Fibroblast of villous mesenchyme (primary cell): ENCODE data around the gene YBX3. TPM values are rescaled to one million over a fixed set of nuclear protein-coding genes. Genes with fewer than 3 reads are reported as not detected.

Experiments used
- DNase-seq: peaks from one replicate; pipeline ENCODE4 v3.0.0-alpha.2; 2010; ENCODE audit warnings: low read depth
- H3K4me3 ChIP-seq: 2 replicates; pipeline ENCODE4 v1.5.1; 2011; ENCODE audit warnings: low read depth, mild to moderate bottlenecking, low read length
- CTCF ChIP-seq: IDR thresholded peaks from 2 replicates; pipeline ENCODE4 v1.5.1; 2012; ENCODE audit warnings: low read depth, mild to moderate bottlenecking, low read length; ENCODE audit not compliant: insufficient read depth
- total RNA-seq: library from RNA; depleted of rRNA; stranded (reverse); fragments of >200 nt; gene quantifications from 2 replicates; pipeline ENCODE4 v1.2.3, GENCODE V29; 2012

Gene YBX3
- total RNA-seq, 1 donor = 104 TPM

- no peak for DNase-seq
- H3K4me3 ChIP-seq = no peak overlapping the region
- TF ChIP-seq CTCF = no peak
Measured at GRCh38 chr12:10736463-10736862, 13.3 kb upstream of the YBX3 start.

- no peak for TF ChIP-seq CTCF
- H3K4me3 ChIP-seq = no peak overlapping the region
- DNase-seq = no peak
Measured at GRCh38 chr12:10735428-10735827, 12.3 kb upstream of the YBX3 start.

- TF ChIP-seq CTCF = no peak
- no peak overlapping the region for H3K4me3 ChIP-seq
- no peak for DNase-seq
Measured at GRCh38 chr12:10732549-10732948, 9.4 kb upstream of the YBX3 start.

GRCh38 chr12:10732066-10732465 lies 8.9 kb upstream of the YBX3 start:
- H3K4me3 ChIP-seq = no peak overlapping the region
- TF ChIP-seq CTCF = no peak
- DNase-seq = no peak

GRCh38 chr12:10730559-10730958 lies 7.4 kb upstream of the YBX3 start:
- H3K4me3 ChIP-seq = no peak overlapping the region
- no peak for DNase-seq
- TF ChIP-seq CTCF = no peak

- DNase-seq = no peak
- no peak for TF ChIP-seq CTCF
- H3K4me3 ChIP-seq = no peak overlapping the region
Measured at GRCh38 chr12:10728091-10728490, 5.0 kb upstream of the YBX3 start.

- TF ChIP-seq CTCF = no peak
- no peak for DNase-seq
- no peak overlapping the region for H3K4me3 ChIP-seq
Measured at GRCh38 chr12:10726945-10727344, 3.8 kb upstream of the YBX3 start.
